ENCODE data around the gene AFP.

GRCh38 chr4:73409012-73409862 is 26.8 kb upstream of the AFP start:
- no peak for TF ChIP-seq MAX (IDR thresholded peaks at IDR 0.05; ENCODE audit: low read depth, low read length)
- TF ChIP-seq CTCF (IDR thresholded peaks at IDR 0.05; ENCODE audit: low read depth, low read length) = no peak

Measured in NB4 (cell line).